ENCODE results near the gene NGDN.

DNA sequence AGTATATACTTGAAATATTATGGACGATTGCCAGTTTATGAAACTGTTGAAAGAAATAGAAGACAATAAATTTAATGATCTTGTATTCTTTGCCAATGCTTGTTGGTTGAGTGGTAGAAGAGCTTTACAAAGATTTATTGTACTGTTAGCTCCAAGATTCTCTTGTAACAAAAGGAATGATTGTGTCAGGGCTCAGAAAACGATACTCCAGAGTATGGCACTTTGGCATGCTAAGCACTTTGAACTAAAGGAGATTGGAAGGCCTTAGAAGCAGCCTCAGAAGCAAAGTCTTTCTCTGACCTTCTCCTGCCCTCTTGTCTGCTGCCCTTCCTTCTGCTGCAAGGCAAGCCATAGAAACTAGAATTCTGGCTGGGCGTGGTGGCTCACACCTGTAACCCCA is 4.2 kb upstream of the NGDN start:
- TF ChIP-seq YY1 (tag by site-specific recombination; IDR thresholded peaks at IDR 0.05) (no peak), ZNF302 (tag by site-specific recombination; IDR thresholded peaks at IDR 0.05; ENCODE audit: low read depth) (no peak), ZEB2 (tag by site-specific recombination; IDR thresholded peaks at IDR 0.05) (no peak), ZBTB17 (tag by site-specific recombination; IDR thresholded peaks at IDR 0.05) (no peak)
